ENCODE data around the gene IRGC.

Gene IRGC

DNA sequence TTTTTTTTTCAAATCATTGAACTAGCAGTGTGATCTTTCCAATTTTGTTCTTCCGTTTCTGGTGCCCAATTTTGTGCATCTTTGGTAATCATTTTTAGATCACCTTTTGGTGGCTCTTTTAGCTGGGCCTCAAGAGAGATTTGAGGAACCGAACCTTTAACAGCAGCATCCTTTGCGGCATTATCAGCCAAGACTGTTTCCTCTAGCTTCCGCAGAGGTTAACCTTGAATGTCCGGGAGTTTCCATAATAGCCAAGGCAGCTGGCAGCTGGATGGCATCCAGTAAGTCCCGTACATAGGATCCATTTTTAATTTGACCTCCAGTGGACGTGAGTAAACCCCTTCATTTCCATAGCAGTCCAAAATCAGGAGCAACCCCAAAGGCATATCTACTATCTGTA is 9.6 kb downstream of the IRGC start:
- no peak for DNase-seq

DNA sequence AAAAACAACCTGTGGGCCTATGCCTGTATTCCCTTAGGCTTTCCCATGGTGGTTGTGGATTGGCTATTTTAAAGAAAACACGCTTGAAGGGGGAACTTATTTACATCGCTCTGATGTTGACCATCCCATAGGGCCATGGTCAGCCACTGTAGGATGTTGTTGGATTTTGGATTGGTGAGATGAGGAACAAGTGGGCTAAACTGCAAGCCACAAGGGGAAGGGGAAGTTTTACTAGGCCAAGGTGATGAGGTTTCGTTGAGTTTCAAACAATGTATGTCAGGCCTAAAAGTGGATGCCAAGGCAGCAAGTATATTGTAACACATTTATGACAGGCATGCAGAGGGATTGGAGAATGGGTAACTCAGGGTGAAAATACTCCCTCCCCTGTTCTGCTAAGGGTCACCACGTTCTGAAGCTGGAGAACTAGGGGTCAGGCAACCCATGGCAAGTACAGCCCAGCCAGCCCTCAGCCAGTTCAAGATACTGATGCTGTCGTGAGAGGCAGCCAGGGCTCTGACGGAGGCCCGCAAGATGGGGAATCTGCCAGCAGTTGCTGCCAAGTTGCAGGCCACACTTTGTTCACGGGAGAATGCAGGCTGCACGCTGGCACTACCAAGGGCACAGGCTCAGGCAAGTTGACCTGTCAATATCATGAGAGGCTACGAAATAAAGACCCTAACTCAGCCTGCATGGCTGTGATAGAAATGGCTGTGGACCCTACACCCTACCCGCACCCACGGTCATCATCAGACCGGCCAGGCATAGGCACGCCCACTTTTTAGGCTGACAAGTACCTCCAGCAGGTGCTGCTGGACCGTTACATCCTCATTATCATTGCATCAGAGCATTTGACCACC is 11.1 kb downstream of the IRGC start:
- DNase-seq = no peak

DNA sequence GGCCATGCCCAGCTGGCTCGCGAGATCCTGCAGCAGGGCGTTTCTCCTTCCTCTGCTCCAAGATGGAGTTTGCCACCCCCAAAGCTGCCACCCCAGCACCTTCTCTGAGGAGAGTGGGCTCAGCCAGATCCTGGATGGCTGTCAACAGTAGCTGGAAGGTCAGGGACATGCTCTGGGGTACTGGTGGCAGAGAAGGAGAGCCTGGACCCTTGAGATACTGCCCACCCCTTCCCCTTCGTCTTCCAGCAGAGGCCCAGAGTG is 11.6 kb downstream of the IRGC start:
- no peak for DNase-seq

DNA sequence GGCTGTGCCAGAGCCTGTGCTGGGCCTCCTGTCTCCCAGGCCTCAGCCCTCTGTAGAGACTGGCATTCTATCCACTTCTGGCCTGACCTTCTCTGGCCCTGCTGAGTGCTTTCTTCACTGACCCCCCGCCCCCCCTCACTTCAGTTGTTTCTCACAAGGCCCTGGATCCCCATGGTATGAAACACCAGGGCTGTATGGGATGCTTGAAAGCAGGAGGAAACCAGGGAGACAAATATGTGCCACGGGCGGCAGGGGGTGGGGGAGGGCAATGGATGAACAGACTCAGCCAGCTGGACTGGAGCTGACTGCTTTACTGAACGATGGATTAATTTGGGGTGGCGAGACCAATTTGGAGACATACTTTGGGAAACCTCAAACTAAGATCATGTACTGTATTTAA is 14.0 kb downstream of the IRGC start:
- no peak for DNase-seq

DNA sequence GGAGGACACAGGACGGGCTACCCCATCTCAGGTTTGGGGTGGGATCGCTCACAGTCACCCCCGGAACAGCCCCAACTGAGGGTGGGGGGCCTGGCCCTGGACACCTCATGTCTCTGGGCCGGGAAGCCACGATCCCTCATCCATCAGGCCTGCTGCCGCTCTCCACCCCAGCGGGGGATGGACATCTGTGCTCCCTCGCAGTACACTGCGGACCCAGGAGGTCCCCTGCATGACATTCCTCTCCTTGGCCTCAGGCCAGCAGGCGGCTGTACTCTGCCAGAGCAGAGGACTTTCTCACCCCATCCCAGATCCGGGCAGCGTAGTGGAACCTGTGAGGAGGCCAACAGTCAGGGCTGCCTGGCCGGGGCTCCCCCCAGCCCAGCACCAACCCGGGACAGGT is 15.5 kb downstream of the IRGC start:
- DNase-seq = no peak

DNA sequence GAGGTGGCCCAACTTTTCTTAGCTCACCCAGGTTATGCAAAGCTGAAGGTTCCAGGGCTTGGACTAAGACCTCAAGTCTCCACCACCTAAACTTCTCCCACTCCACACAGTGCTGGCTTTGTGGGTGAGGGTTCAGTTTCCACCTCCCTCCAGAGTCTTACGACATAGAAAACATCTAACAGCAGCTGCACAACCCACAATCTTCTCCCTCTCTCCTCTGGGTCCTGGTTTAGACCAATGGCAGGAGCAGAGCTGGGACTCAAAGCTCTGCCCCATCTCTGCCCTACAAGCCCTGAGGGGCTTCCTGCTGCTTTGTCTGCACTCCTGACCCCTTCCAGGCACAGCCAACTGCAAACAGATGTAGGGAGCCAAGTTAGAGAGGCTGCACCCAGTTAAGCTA is 16.0 kb downstream of the IRGC start:
- no peak for DNase-seq

DNA sequence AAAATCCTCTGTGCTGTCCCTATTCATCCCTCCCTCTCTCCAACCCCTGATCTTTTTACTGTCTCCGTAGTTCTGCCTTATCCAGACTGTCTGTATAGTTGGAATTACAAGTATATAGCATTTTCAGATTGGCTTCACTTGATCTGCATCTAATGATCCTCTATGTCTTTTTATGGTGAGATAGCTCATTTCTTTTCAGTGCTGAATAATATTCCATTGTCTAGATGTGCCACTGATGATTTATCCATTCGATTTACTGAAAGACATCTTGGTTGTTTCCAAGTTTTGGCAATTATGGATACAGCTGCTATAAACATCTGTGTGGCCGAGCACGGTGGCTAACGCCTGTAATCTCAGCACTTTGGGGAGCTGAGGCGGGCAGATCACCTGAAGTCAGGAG is 19.1 kb downstream of the IRGC start:
- DNase-seq = no peak

DNA sequence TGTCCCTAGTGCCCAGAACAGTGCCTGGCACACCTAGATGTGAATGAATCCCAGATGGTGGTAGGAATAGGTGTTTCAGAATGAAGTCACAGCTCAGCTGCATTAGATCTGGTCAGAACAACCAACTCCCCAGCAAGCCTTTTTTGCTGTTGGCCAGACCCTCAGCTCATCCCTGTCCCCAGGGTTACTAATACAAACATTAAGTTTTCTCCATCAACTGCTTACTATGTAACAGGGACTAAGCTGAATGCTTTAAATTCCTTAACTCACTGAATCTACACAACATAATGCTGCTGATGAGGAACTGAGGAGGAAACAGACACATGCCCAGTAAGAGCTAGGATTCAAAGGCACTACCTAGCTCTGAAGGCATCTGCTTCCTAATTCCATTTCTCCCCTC is 20.1 kb downstream of the IRGC start:
- DNase-seq = no peak

DNA sequence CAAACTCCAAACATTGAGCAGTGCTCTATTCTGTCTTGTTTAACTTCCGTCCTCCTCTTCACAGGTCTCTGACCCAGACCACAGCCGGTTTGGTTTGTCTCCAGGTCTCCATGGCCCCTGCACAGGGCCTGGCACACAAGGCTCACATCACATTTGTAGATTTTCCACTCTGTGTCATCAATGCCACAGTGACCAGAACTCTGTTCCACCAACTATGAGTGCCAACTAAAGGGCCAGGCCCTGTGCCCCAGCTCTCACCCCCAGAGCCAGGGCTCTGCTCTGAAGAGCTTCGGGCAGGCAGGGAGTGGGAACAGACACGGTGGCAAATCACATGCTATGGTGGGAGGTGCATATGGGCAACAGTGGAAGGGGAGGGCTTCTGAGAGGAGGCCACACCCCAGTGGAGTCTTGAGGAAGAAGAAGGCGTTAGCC is 22.9 kb downstream of the IRGC start:
- DNase-seq = no peak

DNA sequence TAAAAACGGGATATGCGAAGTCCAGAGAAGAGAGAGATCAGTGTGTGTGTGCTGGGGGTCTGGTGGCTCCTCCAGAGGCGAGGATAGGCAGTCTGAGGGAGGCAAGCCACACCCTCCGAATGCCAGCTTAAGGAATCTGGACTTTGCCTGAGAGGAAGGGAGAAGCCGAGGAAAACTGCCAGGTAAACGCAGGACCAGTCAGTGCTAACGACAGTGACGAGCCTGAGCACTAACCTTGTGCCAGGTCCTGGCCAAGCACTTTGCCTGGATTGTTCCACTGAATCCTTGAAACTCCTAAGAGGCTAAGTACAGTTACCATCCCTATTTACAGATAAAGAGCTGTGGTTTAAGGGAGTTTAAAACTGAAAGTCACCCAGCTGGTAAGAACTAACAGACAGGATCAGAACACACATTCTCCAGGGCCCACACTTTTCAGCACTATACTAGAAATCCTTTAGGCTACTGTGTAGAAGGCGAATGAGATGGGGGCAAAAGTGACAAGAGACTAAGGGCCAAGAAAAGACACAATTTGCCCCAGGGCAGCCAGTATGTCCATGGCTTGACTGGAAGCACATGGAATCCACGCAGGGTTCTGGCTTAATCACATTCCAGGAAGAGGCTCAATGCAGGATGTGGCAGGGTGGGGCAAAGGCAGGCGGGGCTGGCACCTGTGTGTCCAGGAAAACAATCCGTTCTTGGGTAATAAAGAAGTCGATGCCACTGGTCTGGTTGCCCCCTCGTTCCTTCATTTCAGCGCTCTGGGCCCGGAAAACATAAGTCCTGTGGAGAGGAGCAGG is 23.8 kb downstream of the IRGC start:
- DNase-seq = no peak

DNA sequence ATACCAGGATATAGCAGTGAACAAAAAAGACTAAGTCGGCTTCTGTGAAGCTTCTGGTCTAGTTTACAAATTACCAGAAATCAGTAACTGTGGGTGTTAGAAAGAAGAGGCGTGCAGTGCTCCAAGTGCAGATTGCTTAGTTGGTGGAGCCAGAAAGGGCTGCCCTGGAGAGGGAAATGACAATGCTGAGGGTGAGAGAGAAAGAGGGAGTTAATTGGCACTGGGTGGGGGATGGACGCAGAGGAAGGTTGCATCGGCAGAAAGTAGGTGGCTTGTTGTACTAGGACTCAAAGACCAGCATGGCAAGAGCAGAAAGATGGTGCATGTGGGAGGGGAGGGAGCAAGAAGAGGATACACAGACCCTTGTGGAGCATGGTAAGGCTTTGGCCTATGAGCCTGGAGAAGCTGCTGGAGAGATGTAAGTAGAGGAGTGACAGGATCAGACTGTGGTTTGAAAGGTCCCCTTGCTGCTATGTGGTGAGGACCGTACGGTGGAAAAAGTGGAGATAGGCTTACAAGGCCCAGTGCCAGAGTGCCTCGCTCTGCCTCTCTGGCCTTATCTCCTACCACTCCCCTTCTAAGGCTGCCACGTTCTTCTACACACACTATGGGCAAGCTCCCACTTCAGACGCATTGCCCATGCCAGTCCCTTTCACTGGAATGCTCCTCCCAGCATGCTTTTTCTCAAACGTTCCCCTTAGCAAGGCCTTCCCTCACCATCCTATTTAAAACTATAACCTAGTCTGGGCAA is 25.4 kb downstream of the IRGC start:
- DNase-seq = no peak

DNA sequence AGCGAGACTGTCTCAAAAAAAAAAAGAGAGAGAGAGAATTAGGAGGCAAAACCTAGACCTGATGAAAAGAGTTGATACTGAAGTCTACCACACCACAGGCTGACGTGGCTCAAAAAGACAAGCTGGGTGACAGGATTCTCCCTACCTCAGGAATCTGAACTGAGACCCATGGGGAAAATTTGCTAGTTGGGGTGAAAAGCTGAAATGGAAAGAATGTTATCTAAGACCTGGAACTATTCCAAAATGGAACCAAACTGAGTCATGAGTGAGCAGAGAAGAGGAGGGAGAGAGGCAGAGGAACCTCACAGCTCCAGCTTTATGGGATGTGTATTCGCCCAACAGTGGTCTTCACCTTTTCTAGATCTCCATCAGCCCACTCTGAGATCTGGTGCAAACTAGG is 27.2 kb downstream of the IRGC start:
- no peak for DNase-seq

DNA sequence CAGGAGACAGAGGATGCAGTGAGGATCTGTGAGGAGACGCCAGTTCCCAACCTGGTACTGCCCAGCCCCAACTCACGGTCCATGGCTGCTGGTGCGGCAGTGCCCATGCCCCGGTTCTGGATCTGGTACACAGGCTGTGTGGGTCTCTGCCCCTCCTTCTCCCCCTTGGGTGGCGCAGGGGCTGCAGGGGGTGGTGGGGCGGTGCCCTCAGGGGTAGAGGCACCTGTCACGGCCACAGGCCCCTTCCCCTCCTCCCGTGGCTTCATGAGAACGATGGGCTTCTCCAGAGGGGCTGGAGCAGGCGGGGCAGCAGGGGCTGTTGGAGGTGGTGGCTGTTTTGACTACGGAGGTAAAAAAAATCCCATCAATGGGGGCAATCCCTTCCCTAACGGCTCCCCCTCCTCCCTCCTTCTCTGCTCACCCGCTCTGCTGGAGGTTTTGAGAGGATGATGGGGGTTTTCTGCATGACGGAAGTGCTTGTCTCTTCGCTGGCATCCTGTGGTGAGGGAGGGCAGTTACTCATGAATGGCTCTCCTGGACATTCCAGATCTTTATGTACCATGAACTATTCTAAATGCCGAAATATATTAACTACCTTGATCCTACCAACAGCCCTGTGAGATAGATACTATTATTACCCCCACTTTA is 31.8 kb downstream of the IRGC start:
- DNase-seq = no peak

DNA sequence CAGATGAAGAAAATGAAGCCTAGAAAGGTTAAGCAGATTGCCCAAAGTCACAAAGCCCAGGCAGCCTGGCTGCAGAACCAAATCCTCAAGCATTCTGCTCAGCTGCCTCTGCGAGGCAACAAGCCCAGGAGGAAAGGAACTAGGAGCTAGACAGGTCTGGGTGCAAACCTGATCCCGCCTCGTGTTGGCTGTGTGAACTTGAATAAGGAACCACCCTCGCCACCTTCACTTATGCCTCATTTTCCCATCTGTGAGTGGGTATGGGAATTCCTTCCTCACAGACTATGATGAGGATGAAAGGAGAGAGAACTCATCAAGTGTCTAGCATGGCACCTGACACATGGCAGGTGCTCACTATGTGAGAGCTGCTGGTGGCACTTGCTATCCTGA is 32.3 kb downstream of the IRGC start:
- no peak for DNase-seq

DNA sequence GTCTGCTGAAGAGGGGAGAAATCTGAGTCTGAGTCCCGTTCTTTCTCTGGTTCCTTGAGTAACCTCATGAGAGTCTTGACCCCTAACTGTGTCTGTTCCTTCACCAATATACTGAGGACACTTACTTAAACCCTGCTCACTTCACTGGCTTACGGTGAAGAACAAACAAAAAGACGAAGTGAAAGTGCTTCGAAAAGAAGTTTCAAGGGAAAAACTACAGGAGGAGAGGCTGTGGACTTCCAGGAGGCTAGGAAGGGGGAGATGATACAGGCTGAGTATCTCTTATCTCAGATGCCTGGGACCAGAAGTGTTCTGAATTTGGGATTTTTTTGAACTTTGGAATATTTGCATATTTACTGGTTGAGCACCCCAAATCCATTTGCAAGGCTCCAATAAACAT is 32.8 kb downstream of the IRGC start:
- DNase-seq = no peak

DNA sequence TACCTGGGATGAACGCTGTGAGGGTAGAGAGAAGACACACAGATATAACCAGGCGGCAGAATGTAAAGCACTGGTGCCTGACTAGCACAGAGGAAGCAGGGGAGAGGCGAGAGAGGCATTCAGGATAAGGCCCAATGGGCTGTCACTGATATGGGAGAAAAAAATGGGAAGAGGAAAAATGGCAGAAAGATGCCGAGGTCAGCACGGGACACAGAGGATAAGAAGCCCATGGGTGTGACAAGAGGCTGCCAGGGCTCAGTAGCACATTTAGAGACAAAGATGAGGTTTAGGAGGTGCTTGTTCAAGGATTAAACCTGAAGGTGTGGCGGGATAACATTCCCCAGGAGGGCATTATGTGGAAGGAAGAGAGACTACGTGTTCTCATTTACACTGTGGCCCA is 33.3 kb downstream of the IRGC start:
- DNase-seq = no peak

DNA sequence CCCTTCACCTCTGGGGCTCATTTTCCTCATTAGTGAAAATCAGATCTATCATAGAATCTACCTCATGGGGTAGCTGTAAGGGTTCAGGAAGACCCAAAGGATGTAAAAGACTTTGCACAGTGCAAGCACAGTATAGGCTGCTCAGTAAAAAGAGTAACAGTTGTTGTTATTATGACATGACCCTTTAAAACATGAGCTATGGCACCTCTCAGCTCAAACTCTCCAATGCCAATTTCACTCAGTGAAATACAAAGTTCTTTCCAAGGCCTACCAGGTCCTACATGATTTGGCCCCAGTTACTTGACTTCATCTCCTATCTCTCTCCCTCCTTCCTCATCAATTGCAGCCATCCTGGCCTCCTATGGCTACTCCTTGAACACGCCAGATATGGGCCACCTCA is 34.0 kb downstream of the IRGC start:
- DNase-seq = no peak

DNA sequence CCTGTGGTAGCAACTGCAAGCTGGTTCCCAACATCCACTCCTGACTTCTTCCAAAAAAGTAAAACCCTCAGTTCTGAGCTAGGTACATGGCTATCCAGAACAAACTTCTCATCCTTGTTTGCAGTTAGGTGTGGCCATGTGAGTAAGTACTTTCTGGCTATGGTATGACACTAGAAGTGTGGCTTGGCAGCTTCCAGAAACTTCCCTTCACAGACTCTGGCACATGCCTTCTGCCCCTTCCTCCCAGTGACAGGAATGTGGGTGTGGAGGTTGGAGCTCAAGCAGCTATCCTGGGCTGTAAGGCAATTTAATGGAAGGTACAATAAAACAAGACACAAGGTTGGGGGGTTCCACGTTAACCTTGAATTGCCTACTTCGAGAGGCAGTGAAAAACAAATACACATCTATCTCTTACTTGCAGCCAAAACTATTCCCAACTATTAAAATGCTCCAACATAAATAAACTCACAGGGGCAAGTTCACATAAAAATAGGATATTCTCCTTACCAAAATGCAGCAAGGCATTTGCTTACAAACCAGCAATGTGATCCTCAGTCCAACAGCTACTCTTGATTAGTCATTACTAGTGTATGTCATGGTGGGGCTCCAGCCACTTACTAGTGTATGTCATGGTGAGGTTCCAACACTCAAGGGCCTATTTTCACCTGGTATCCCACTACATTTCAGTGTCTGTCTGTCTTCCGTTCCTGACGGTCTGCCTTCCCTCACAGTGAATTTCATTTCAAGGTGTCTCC is 35.8 kb downstream of the IRGC start:
- DNase-seq = no peak

DNA sequence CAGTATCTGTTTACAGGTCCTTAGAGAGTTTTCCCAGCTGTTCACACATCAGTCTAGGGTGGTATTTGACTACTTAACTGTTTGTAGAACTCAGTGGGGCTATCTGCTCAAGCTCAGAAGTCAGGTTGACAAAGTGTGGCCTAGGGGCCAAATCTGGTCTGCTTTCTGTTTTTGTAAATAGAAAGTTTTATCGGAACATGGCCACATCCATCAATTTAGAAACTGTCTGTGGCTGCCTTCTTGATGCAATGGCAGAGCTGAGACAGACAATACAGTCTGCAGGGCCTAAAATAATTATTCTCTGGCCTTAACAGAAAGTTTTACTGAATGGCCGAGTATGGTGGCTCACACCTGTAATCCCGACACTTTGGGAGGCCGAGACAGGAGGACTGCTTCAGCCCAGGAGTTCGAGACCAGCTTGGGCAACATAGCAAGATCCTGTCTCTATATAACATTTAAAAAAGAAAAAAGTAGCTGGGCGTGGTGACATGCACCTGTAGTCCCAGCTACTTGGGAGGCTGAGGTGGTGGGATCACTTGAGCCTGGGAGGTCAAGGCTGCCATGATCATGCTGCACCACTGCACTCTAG is 36.5 kb downstream of the IRGC start:
- no peak for DNase-seq

DNA sequence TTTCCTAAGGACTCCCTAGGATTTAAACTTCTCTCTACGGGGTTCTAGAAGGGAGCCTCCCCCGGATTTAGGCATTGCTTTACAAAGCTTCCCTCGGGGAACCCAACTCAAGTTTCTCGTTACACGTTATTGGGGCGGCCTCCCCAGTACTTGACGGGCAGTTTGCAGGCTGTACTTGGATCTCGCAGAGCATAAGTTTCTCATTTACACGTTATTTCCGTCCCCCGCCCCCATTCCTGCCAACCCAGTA is 38.3 kb downstream of the IRGC start:
- DNase-seq = no peak

DNA sequence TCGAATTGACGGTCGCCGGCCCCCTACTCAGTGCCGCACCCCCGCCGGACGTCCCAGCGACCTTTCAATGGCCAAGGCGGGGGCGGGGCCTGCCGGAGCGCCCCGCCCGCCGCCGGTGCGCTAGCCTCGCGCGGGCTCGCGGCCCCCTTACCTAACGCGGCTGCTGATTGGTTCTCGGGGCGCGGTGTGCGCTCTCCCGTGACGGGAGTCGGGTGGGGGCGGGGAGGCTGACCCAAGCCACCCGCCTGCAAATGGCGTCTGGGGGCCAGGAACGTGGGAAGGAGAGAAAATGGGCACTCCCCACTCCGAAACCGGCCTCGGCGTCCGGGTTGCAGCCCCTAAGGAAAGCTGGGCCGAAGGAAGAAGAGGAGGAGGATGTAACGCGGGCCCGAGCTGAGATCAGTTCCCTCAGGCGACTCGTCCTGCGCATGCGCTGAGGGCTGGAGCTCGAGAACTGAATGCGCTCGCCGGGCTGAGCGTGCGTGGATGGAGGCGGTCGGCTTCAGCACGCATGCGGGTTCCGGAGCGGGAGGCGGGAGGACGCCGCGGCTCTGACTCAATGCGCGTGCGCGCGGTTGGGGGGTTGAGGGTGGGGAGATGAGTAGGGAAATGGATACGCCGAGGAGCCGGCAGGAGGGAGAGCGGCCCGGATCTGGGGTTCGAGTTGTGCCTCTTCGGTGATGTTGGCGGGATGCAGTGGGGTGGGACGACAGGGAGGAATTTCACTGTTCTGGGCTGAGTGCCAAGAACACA is 38.8 kb downstream of the IRGC start, which contains the start of gene SMG9:
TSS of gene SMG9 (minus strand) at position 460 of the 753 bp plus-strand sequence. CDS start 4,221 bp downstream, outside the sequence.
- DNase-seq = peak; percentile 97

Measured in cortex of kidney (tissue), 1 donor.